OCI-LY1 (cell line): ENCODE measurements around the gene PLIN4.

Source experiments
- H2AFZ ChIP-seq: fragments of 200-600 bp; sonication (generic), shearing (Covaris generic); 2 replicates; pipeline ENCODE4 v1.6.0; 2014; ENCODE audit warnings: antibody characterized with exemption, mild to moderate bottlenecking, low read length
- H3F3A ChIP-seq: fragments of 200-600 bp; sonication (generic), shearing (Covaris generic); 2 replicates; pipeline ENCODE4 v1.6.0; 2014; ENCODE audit warnings: mild to moderate bottlenecking, antibody characterized with exemption, low read length, moderate library complexity; ENCODE audit not compliant: insufficient read depth
- H3K27ac ChIP-seq: fragments of 200-600 bp; sonication (generic); 2 replicates; pipeline ENCODE4 v1.5.1; 2014; ENCODE audit warnings: low read length, mixed run types, mild to moderate bottlenecking, low read depth; ENCODE audit not compliant: poor library complexity, severe bottlenecking
- H3K27me3 ChIP-seq: fragments of 200-600 bp; sonication (generic); 2 replicates; pipeline ENCODE4 v1.6.0; 2014; ENCODE audit warnings: antibody characterized with exemption, mild to moderate bottlenecking, low read length, moderate library complexity; ENCODE audit not compliant: insufficient read depth
- H3K36me3 ChIP-seq: fragments of 200-600 bp; sonication (generic); 2 replicates; pipeline ENCODE4 v1.6.1; 2014; ENCODE audit warnings: mild to moderate bottlenecking, antibody characterized with exemption, low read length, moderate library complexity, mixed read lengths; ENCODE audit not compliant: insufficient read depth
- H3K4me1 ChIP-seq: fragments of 200-600 bp; sonication (generic); 2 replicates; pipeline ENCODE4 v1.5.1; 2014; ENCODE audit warnings: mild to moderate bottlenecking, low read length, moderate library complexity; ENCODE audit not compliant: insufficient read depth, severe bottlenecking
- H3K4me2 ChIP-seq: fragments of 200-600 bp; sonication (generic), shearing (Covaris generic); 2 replicates; pipeline ENCODE4 v1.6.1; 2014; ENCODE audit warnings: low read length
- H3K4me3 ChIP-seq: fragments of 200-600 bp; sonication (generic); 2 replicates; pipeline ENCODE4 v1.5.1; 2014; ENCODE audit warnings: low read length, low read depth, mild to moderate bottlenecking, mixed read lengths; ENCODE audit not compliant: poor library complexity, severe bottlenecking
- H3K79me2 ChIP-seq: fragments of 200-600 bp; shearing (Covaris generic); 2 replicates; pipeline ENCODE4 v1.6.1; 2016; ENCODE audit warnings: mixed run types, low read length, mixed read lengths; ENCODE audit not compliant: insufficient read depth
- H3K9ac ChIP-seq: fragments of 200-600 bp; sonication (generic), shearing (Covaris generic); 2 replicates; pipeline ENCODE4 v1.6.1; 2014; ENCODE audit warnings: mild to moderate bottlenecking, low read length, mixed read lengths
- H3K9me2 ChIP-seq: fragments of 200-600 bp; sonication (generic), shearing (Covaris generic); 2 replicates; pipeline ENCODE4 v1.6.1; 2014; ENCODE audit warnings: low read depth, mild to moderate bottlenecking, low read length, mixed read lengths
- H3K9me3 ChIP-seq: fragments of 200-600 bp; shearing (Covaris generic); 2 replicates; pipeline ENCODE4 v1.6.1; 2014; ENCODE audit warnings: low read length, mixed read lengths
- H4K20me1 ChIP-seq: fragments of 200-600 bp; sonication (generic), shearing (Covaris generic); 2 replicates; pipeline ENCODE4 v1.6.0; 2016; ENCODE audit warnings: mild to moderate bottlenecking, low read length; ENCODE audit not compliant: insufficient read depth
- CTCF ChIP-seq: fragments of 200-600 bp; sonication (generic), shearing (Covaris generic); IDR thresholded peaks from 2 replicates; pipeline ENCODE4 v1.5.1; 2017; ENCODE audit warnings: mild to moderate bottlenecking, antibody characterized with exemption, low read length, moderate library complexity, mixed read lengths
- EZH2 ChIP-seq: fragments of 200-600 bp; sonication (generic), shearing (Covaris generic); IDR thresholded peaks from 2 replicates; pipeline ENCODE4 v1.8.0; 2017; ENCODE audit warnings: borderline replicate concordance, mixed run types, mild to moderate bottlenecking, antibody characterized with exemption, low read length, moderate library complexity, mixed read lengths

PLIN4 gene

GRCh38 chr19:4498694-4499093 lies 19.6 kb downstream of the PLIN4 start:
- Histone ChIP-seq H3K4me3 (no peak overlapping the region), H3K9ac (no peak overlapping the region), H3K4me1 (no peaks in the 10 kb centered on the region), H3K9me2 (no peaks in the 10 kb centered on the region), H3K4me2 (no peak overlapping the region), H2AFZ (no peak overlapping the region), H3K36me3 (peaks cover 42% of the 10 kb centered on the region), H3K27me3 (no peaks in the 10 kb centered on the region), H4K20me1 (no peaks in the 10 kb centered on the region), H3F3A (no peaks in the 10 kb centered on the region), H3K79me2 (no peaks in the 10 kb centered on the region), H3K9me3 (no peaks in the 10 kb centered on the region), H3K27ac (no peak overlapping the region)
- no peak for TF ChIP-seq CTCF
- TF ChIP-seq EZH2, result no peak

- no peaks in the 10 kb centered on the region for H4K20me1 ChIP-seq
- no peaks in the 10 kb centered on the region for H3F3A ChIP-seq
- no peaks in the 10 kb centered on the region for H3K9me3 ChIP-seq
- no peaks in the 10 kb centered on the region for H3K27me3 ChIP-seq
- no peak overlapping the region for H3K27ac ChIP-seq
- no peak overlapping the region for H2AFZ ChIP-seq
- peaks cover 51% of the 10 kb centered on the region for H3K36me3 ChIP-seq
- no peaks in the 10 kb centered on the region for H3K79me2 ChIP-seq
- H3K4me1 ChIP-seq, result no peaks in the 10 kb centered on the region
- TF ChIP-seq CTCF, result no peak
- TF ChIP-seq EZH2, result no peak
- no peak overlapping the region for H3K9ac ChIP-seq
- no peaks in the 10 kb centered on the region for H3K9me2 ChIP-seq
- H3K4me2 ChIP-seq, result no peak overlapping the region
- no peak overlapping the region for H3K4me3 ChIP-seq
Measured at GRCh38 chr19:4497770-4498389, 20.4 kb downstream of the PLIN4 start.

GRCh38 chr19:4496304-4496703 lies 22.0 kb downstream of the PLIN4 start:
- no peak overlapping the region for H3K4me2 ChIP-seq
- H3K4me3 ChIP-seq, result no peak overlapping the region
- no peak overlapping the region for H3K27ac ChIP-seq
- H3K36me3 ChIP-seq, result peaks cover 62% of the 10 kb centered on the region
- H2AFZ ChIP-seq, result no peak overlapping the region
- no peak overlapping the region for H3K9ac ChIP-seq
- H3K9me3 ChIP-seq, result no peaks in the 10 kb centered on the region
- TF ChIP-seq CTCF (no peak), EZH2 (no peak)
- H3K9me2 ChIP-seq, result no peaks in the 10 kb centered on the region
- H3K27me3 ChIP-seq, result no peaks in the 10 kb centered on the region
- H3F3A ChIP-seq, result no peaks in the 10 kb centered on the region
- no peaks in the 10 kb centered on the region for H3K4me1 ChIP-seq
- H4K20me1 ChIP-seq, result no peaks in the 10 kb centered on the region
- no peaks in the 10 kb centered on the region for H3K79me2 ChIP-seq
